ENCODE results near the gene ZNF695. TPM values are rescaled to one million over a fixed set of nuclear protein-coding genes. Genes with fewer than 3 reads are reported as not detected.
A peak's percentile ranks its signal among the peaks of the same experiment; 100 is the strongest.
"Not testable (repeated sequence)": the region's sequence is repeated elsewhere in the genome, so short reads cannot be mapped to it uniquely, and the experiment has no call there.

Gene ZNF695
- total RNA-seq, result 0.18 TPM

DNA sequence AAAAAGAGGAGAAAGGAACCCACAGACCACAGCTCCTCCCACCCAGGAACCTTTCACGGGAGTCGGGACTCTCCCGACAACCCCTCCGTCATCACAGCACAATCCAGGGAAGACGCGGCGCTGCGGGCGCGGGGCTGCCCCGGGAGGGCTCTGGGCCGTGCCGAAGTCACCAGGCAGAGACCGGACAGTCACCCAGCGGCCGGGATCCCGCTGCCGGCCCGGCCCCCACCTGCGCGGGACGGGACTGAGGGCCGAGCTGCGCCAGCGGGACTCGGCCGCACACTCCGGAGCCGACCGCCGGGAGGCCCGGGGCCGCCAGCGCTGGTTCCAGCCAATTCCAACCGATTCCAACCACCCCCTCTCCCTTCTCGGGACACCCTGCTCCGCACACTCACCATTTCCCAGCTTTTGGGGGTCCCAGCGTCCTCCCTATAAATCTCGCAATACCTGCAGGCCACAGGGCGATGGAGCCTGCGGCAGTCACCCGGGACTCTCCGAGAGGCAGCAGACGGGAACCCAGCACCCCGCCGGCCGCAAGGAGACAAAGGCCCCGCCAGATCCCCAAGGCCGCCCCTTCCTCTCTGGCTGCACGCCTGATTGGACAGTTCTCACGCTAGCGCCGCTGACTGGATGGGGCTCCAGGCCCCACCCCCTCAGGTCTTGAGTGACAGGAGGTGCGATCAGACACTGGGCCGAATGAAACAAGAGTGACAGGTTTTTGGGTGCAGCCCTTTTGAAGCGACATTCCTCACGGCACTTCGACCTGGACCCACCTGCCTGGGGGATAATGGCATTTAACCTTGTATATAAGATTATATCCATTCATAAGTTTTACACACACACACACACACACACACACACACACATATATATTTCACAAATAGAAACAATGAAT lies at the start of gene ZNF695:
TSS of gene ZNF695 (minus strand) at position 547 of the 895 bp plus-strand sequence. CDS start at position 398, 149 bp downstream.
- intact Hi-C loops (cut with DNase I), result no loop called here
- ATAC-seq (peak; percentile 97), DNase-seq (ENCODE audit: low spot score) (peak; percentile 62)

DNA sequence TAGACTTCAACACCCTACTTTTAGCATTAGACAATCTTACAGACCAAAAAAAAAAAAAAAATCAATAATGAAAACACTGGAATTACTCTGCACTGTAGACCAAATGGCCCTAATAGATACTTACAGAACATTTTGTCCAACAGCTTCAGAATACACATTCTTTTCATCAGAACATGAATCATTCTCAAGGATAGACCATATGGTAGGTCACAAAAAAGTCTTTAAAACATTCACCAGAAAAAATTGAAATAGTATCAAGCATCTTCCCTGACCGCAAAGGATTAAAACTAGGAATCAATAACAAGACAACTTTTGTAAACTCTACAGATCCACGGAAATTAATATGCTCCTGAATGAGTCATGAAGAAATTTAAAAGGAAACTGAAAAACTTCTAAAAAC lies 48.2 kb upstream of the ZNF695 start:
- intact Hi-C loops (cut with DNase I), result no loop called here
- ATAC-seq (no peak), DNase-seq (ENCODE audit: low spot score) (no peak)

DNA sequence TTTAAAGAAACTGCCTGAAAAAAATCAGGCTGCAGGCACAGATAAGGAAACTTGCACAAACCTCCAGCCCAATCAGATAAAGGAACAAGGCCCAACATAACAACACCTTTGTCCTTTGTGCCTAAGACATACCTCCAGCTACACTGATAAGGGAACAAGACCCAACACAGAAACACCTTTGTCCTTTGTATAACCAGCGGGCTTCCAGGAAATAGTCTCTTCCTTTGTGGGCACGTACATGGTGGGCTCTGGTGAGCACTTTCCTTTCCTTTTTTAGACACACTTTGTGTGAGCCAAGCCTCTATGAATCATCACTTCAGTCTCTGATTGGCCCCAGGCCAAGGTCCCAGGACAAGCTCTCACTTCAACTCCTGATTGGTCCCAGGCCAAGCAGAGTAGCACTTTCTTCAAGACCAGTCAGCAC lies 47.1 kb upstream of the ZNF695 start:
- intact Hi-C loops (cut with DNase I), result no loop called here
- DNase-seq (ENCODE audit: low spot score), result no peak
- ATAC-seq, result no peak

DNA sequence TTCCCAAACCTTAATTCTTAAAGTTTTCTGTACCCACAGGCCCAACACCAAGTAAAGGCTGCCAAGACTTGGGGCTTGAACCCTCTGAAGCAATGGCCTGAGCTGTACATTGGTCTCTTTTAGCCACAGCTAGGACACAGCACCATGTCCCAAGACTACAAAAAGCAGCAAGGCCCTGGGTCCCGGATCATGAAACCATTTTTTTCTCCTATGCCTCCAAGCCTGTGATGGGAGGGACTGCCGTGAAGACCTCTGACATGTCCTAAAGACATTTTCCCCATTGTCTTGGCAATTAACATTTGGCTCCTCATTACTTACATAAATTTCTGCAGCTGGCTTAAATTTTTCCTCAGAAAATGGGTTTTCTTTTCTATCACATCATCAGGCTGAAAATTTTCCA lies 39.8 kb upstream of the ZNF695 start:
- intact Hi-C loops (cut with DNase I), result no loop called here
- DNase-seq (ENCODE audit: low spot score) (no peak), ATAC-seq (no peak)

DNA sequence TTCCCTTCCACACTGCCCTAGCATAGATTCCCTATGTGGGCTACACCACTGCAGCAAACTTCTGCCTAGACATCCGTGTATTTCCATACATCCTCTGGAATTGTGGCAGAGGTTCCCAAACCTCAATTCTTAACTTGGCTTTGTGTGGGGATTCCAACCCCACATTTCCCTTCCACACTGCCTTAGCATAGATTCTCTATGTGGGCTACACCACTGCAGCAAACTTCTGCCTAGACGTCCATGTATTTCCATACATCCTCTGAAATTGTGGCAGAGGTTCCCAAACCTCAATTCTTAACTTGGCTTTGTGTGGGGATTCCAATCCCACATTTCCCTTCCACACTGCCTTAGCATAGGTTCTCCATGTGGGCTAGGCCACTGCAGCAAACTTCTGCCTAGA lies 39.4 kb upstream of the ZNF695 start:
- intact Hi-C loops (cut with DNase I), result no loop called here
- no peak for ATAC-seq
- DNase-seq (ENCODE audit: low spot score), result no peak

DNA sequence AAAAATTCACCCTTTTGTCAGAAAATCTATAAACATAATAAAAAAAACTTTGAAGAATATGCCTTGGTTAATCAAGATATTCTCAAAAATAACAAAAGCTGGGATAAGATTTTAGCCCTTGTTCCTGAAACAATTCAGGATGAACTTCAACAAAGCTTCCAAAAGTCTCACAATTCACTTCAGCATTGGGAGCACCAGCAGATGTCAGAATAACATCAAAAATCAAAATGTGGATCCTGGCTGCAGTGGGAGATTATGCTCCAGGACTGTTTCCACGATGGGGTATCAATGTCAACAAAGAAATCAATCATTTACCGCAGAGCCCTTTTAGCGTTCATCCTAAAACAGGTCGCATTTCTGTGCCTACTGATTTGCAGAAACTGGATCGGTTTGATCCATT lies 35.5 kb upstream of the ZNF695 start:
- intact Hi-C loops (cut with DNase I), result no loop called here
- ATAC-seq (no peak), DNase-seq (ENCODE audit: low spot score) (no peak)

DNA sequence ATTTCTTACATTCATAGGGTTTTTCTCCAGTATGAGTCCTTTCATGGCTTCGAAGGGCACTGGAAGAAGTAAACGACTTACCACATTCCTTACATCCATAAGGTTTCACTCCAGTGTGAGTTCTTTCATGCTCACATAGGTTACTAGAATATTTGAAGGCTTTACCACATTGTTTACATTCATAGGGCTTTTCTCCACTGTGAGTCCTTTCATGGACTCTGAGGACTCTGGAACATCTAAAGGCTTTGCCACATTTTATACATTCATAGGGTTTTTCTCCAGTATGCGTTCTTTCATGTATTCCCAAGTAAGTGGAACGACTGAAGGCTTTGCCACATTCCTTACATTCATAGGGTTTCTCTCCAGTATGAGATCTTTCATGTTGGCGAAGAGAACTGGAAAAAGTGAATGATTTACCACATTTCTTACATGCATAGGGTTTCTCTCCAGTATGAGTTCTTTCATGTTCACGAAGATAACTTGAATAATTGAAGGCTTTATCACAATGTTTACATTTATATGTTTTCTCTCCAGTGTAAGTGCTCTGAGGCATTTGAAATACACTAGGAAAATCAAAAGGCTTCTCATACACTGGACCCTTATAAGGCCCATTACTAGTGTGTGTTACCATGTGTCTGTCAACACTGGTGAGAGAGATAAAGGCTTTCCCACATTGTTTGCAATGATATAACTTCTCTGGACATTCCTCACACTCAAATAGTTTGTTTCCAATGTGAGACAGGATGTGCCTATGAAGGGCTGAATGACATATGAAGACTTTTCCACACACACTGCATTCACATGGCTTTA lies 29.9 kb upstream of the ZNF695 start:
- ATAC-seq (no peak), DNase-seq (ENCODE audit: low spot score) (no peak)
- intact Hi-C loops (cut with DNase I), result no loop called here

DNA sequence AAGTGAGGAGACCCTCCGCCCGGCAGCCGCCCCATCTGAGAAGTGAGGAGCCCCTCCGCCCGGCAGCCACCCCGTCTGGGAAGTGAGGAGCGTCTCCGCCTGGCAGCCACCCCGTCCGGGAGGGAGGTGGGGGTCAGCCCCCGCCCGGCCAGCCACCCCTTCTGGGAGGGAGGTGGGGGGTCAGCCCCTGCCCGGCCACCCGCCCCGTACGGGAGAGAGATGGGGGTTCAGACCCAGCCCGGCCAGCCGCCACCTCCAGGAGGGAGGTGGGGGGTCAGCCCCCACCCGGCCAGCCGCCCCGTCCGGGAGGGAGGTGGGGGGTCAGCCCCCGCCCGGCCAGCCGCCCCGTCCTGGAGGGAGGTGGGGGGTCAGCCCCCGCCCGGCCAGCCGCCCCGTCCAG lies 24.4 kb upstream of the ZNF695 start:
- ATAC-seq; intact Hi-C loops (cut with DNase I); DNase-seq (ENCODE audit: low spot score): not testable (repeated sequence)

DNA sequence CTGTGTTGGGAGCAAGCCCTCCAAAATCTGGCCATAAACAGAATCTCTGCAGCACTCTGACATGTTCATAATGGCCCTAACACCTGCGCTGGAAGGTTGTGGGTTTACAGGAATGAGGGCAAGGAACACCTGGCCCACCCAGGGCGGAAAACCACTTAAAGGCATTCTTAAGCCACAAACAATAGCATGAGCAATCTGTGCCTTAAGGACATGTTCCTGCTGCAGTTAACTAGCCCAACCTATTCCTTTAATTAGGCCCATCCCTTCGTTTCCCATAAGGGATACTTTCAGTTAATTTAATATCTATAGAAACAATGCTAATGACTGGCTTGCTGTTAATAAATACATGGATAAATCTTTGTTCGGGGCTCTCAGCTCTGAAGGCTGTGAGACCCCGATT lies 16.8 kb upstream of the ZNF695 start:
- DNase-seq (ENCODE audit: low spot score); ATAC-seq; intact Hi-C loops (cut with DNase I): not testable (repeated sequence)

DNA sequence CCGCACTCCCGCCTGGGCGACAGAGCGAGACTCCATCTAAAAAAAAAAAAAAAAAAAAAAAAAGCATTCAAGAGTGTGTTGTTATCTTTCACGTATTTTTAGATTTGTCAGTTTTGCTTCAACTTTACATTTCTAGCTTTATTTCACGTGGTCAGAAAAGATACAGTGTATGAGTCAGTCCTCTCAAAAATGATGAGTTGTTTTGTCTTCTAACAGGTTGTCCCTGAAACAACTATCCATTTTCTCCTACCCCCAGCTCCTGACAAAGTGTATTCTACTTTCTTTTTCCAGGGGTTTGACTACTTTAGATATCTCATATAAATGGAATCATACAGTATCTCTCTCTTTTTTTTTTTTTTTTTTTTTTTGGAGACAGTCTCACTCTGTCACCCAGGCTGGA lies 5.5 kb upstream of the ZNF695 start:
- no peak for DNase-seq (ENCODE audit: low spot score)
- intact Hi-C loops (cut with DNase I), result no loop called here

DNA sequence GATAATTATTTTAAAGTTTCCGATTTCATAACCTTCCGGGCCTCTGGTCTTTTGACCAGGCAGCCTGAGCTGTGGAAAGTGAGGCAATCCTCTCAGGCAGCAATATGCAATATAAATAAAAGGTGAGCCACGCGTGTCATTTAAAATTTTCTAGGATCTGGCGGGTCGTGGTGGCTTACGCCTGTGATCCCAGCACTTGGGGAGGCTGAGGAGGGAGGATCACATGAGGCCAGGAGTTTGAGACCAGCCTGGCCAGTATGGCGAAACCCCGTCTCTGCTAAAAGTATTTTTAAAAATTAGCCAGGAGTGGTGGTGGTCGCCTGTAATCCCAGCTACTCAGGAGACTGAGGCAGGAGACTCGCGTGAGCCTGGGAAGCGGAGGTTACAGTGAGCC lies 546 bp upstream of the ZNF695 start:
- intact Hi-C loops (cut with DNase I), result no loop called here
- ATAC-seq (no peak), DNase-seq (ENCODE audit: low spot score) (no peak)

More for the DNA sequence above, 5.5 kb upstream of the ZNF695 start:
- no peak for ATAC-seq

DNA sequence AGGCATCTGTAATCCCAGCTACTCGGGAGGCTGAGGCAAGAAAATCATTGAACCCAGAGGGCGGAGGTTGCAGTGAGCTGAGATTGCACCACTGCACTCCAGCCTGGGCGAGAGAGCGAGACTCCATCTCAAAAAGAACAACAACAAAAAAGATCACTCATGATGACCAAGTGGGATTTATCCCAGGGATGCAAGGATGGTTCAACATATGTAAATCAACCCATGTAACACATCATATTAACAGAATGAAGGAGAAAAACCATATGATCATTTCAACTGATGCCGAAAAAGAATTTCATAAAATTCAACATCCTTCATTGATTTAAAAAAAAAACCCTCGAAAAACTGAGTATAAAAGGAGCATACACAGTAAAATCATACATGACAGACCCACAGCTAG lies 3.8 kb downstream of the ZNF695 start:
- DNase-seq (ENCODE audit: low spot score); intact Hi-C loops (cut with DNase I); ATAC-seq: not testable (repeated sequence)

DNA sequence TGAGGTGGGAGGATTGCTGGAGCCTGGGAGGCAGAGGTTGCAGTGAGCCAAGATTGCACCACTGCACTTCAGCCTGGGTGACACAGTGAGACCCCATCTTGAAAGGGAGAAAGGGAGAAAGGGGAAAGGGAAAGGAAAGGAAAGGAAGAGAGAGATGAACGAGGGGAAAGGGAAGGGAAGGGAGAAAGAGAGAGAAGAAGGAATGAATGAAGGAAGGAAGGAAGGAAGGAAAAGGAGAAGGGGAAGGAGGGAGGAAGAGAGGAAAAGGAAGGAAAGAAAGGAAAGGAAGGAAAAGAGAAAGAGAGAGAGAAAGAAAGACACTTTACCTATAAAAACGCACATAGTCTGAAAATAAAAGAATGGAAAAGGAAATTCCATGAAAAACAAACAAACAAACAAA lies 18.0 kb downstream of the ZNF695 start:
- no peak for DNase-seq (ENCODE audit: low spot score)
- ATAC-seq, result no peak
- intact Hi-C loops (cut with DNase I), result no loop called here

DNA sequence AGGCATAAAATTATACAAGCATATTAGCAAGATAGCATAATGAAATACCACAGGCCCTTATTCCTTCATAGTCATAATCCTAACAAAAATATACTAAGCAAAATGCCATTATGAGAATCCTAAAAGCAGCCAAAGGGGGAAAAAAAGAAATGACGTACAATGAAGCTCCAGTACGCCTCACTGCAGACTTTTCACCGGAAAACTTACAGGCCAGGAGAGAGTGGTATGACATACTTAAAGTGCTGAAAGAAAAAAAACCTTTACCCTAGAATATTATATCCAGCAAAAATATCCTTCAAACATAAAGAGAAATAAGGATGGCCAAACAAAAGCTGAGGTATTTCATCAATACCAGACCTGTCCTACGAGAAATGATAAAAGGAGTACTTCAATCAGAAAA lies 19.5 kb downstream of the ZNF695 start:
- no peak for ATAC-seq
- no peak for DNase-seq (ENCODE audit: low spot score)
- intact Hi-C loops (cut with DNase I), result no loop called here

DNA sequence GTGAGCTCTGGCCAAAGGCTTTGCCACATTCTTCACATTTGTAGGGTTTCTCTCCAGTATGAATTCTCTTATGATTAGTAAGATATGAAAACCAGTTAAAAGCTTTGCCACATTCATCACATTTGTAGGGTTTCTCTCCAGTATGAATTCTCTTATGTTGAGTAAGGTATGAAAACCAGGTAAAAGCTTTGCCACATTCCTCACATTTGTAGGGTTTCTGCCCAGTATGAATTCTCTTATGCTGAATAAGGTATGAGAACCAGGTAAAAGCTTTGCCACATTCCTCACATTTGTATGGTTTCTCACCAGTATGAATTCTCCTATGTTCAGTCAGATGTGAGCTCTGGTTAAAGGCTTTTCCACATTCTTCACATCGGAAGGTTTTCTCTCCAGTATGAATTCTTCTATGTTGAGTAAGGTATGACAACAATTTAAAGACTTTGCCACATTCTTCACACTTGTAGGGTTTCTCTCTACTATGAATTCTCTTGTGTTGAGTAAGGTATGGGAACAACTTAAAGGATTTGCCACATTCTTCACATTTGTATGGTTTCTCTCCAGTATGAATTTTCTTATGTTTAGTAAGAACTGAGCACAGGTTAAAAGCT lies 20.7 kb downstream of the ZNF695 start:
- DNase-seq (ENCODE audit: low spot score) (no peak), ATAC-seq (no peak)
- intact Hi-C loops (cut with DNase I), result no loop called here

DNA sequence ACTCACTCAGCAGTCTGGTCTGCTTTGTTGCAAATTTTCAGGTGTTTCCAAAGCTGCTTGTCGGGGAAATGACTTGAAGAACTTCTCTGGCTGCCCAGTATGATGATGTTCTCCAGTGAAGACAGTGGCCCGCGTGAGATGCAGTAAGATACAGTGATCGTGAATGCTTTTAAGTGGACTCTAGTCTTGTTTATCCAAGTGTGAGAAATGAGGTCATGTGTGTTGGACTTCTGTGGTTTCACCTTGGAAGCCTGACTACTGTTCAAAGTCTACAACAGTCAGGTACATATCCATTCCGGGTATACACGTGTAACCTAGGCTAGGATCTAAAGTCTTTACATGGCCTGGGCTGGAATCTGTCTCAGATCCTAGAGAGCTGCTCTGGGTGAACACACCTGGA lies 29.1 kb downstream of the ZNF695 start:
- DNase-seq (ENCODE audit: low spot score) (no peak), ATAC-seq (no peak)
- intact Hi-C loops (cut with DNase I), result no loop called here

DNA sequence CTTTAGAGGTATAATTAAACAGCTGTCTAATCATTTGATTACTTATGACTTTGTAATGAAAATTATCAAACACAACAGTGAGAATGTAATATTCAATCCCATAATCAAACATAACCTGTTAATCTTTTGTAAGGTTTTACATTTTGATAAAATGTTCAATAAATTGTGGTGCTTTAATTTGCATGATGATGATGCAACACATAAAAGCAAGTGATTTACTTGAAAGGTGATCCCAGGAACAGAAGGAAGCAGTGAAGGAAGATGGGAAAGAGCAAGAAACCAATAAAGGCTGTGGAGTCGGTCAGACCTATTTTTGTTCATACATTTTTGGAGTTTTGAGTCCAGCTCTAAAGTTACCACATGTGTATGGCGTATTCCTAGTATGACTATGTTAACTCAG lies 29.6 kb downstream of the ZNF695 start:
- no peak for DNase-seq (ENCODE audit: low spot score)
- no peak for ATAC-seq
- intact Hi-C loops (cut with DNase I), result no loop called here

DNA sequence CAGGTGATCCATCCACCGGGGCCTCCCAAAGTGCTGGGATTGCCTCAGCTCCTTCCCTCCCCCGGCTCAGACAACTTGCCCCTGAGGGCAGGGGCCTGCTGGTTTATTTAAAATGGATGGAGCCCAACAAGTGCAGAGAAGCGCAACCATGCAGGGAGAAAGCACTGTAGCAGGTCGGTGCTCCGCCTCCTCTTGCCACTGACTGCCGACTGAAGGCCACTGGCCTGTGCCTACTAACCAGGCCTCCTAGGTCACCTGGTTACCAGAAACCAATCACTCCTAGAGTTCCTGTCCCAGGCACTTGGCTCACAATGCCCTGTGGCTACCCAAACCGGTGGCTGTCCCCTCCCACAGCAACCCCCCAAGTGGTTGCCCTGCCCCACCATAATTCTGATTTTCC lies 35.9 kb downstream of the ZNF695 start:
- DNase-seq (ENCODE audit: low spot score), result no peak
- ATAC-seq, result no peak
- intact Hi-C loops (cut with DNase I), result no loop called here

DNA sequence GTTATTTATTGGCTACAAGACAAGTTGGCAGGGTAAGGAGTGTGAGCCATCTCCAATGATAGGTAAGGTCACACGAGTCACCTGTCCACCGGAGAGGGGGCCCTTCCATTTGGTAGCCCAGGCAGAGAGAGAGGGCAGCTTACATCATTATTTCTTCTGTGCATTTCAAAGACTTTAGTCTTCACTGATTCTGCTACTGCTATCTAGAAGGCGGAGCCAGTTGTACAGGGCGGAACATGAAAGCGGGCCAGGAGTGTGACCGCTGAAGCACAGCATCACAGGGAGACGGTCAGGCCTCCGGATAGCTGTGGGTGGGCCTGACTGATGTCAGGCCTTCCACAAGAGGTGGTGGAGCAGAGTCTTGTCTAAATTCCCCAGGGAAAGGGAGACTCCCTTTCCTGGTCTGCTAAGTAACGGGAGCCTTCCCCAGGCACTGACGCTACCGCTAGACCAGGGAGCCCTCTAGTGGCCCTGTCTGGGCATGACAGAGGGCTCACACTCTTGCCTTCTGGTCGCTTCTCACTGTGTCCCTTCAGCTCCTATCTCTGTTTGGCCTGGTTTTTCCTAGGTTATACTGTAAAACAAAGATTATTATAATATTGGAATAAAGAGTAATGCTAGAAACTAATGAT lies 36.7 kb downstream of the ZNF695 start:
- no peak for ATAC-seq
- DNase-seq (ENCODE audit: low spot score), result peak; percentile 75
- intact Hi-C loops (cut with DNase I), result no loop called here
